Measurements from ENCODE around the gene ATRNL1. TPM values are rescaled to one million over a fixed set of nuclear protein-coding genes. Genes with fewer than 3 reads are reported as not detected.

Gene ATRNL1
- total RNA-seq, 1 experiment from 2014 or later, result not detected

DNA sequence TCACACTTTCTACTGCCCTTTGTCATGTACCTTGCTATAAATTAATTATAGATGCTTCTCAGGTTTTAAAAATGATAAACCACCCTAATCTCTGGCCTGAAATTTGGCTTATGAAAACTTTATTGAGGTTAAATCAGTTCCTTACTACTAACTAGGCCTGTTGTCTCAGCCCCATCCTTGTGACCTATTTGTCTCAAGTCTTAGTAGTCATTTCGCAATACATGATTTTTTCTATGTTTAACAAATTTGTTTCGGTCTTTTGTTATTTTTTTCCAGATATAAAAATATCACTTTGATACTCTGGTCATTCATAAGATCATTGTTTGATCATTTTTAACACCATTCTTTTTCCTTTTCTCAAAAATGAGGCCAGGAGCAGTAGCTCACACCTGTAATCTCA is 768.3 kb downstream of the ATRNL1 start:
- ChIA-PET POLR2A (ENCODE audit: unreplicated experiment) (no interaction called here), CTCF (no interaction called here)
- Histone ChIP-seq H3K4me2 (ENCODE audit: low read length) (no peak overlapping the region), H3K79me2 (ENCODE audit: low read length) (no peaks in the 10 kb centered on the region), H3K4me3 (ENCODE audit: low read length) (no peak overlapping the region), H3K36me3 (ENCODE audit: low read depth, low read length) (no peaks in the 10 kb centered on the region), H2AFZ (ENCODE audit: low read length) (no peak overlapping the region), H3K4me1 (ENCODE audit: insufficient read depth, low read length) (no peaks in the 10 kb centered on the region), H3F3A (ENCODE audit: low read length, unreplicated experiment) (no peaks in the 10 kb centered on the region), H3K27ac (ENCODE audit: low read length) (no peak overlapping the region), H3K27me3 (ENCODE audit: low read length) (no peaks in the 10 kb centered on the region), H3K9ac (ENCODE audit: low read length) (no peak overlapping the region), H3K9me3 (ENCODE audit: low read length) (no peaks in the 10 kb centered on the region), H3K9me2 (replicated peaks; ENCODE audit: low read length) (no peaks in the 10 kb centered on the region), H4K20me1 (ENCODE audit: low read length) (no peaks in the 10 kb centered on the region)
- no peak for ATAC-seq
- no TSS peak for BruUV-seq (replicated peaks)
- TF ChIP-seq, protein P1, sequence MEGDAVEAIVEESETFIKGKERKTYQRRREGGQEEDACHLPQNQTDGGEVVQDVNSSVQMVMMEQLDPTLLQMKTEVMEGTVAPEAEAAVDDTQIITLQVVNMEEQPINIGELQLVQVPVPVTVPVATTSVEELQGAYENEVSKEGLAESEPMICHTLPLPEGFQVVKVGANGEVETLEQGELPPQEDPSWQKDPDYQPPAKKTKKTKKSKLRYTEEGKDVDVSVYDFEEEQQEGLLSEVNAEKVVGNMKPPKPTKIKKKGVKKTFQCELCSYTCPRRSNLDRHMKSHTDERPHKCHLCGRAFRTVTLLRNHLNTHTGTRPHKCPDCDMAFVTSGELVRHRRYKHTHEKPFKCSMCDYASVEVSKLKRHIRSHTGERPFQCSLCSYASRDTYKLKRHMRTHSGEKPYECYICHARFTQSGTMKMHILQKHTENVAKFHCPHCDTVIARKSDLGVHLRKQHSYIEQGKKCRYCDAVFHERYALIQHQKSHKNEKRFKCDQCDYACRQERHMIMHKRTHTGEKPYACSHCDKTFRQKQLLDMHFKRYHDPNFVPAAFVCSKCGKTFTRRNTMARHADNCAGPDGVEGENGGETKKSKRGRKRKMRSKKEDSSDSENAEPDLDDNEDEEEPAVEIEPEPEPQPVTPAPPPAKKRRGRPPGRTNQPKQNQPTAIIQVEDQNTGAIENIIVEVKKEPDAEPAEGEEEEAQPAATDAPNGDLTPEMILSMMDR (conservative IDR thresholded peaks at IDR 0.05; ENCODE audit: low read depth, low read length), result no peak
- TF ChIP-seq EZH2phosphoT487 (IDR thresholded peaks at IDR 0.05; ENCODE audit: borderline replicate concordance, low read length), result no peak
- DNase-seq, result no peak
- intact Hi-C loops (cut with micrococcal nuclease), result no loop called here

DNA sequence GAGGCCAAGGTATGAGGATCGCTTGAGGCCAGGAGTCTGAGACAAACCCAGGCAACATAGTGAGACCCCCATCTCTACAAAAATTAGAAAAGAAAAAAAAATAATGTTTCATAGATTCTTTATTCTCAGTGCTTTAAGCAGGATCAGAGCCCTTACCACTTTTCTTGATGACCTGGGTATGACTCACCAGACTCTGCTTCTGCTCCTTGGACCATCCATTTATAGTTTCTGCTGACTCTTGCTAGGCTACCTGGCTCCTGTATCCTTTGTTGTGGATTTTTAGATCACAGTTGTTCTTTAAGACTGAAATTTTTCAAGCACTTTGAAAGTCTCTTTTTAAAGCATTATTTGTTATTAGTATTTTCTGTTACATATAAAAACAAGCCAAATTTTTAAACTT is 768.7 kb downstream of the ATRNL1 start:
- CTCF ChIA-PET, result no interaction called here
- DNase-seq (peak; percentile 10), ATAC-seq (no peak)
- Histone ChIP-seq H3K79me2 (ENCODE audit: low read length) (no peaks in the 10 kb centered on the region), H3K36me3 (ENCODE audit: low read depth, low read length) (no peaks in the 10 kb centered on the region), H3K27me3 (ENCODE audit: low read length) (no peaks in the 10 kb centered on the region), H3K9me3 (ENCODE audit: low read length) (no peaks in the 10 kb centered on the region), H3K9ac (ENCODE audit: low read length) (no peak overlapping the region), H3K4me2 (ENCODE audit: low read length) (no peak overlapping the region), H2AFZ (ENCODE audit: low read length) (no peak overlapping the region), H3K4me1 (ENCODE audit: insufficient read depth, low read length) (no peaks in the 10 kb centered on the region), H4K20me1 (ENCODE audit: low read length) (no peaks in the 10 kb centered on the region), H3F3A (ENCODE audit: low read length, unreplicated experiment) (no peaks in the 10 kb centered on the region), H3K27ac (ENCODE audit: low read length) (no peak overlapping the region), H3K4me3 (ENCODE audit: low read length) (no peak overlapping the region), H3K9me2 (replicated peaks; ENCODE audit: low read length) (no peaks in the 10 kb centered on the region)
- no peak for TF ChIP-seq EZH2phosphoT487 (IDR thresholded peaks at IDR 0.05; ENCODE audit: borderline replicate concordance, low read length)
- TF ChIP-seq, protein P1 (conservative IDR thresholded peaks at IDR 0.05; ENCODE audit: low read depth, low read length), result no peak
- no peak for TF ChIP-seq EZH2 (IDR thresholded peaks at IDR 0.05; ENCODE audit: low read length, unreplicated experiment)
- POLR2A ChIA-PET (ENCODE audit: unreplicated experiment), result no interaction called here
- intact Hi-C loops (cut with micrococcal nuclease), result no loop called here
- no TSS peak for BruUV-seq (replicated peaks)

DNA sequence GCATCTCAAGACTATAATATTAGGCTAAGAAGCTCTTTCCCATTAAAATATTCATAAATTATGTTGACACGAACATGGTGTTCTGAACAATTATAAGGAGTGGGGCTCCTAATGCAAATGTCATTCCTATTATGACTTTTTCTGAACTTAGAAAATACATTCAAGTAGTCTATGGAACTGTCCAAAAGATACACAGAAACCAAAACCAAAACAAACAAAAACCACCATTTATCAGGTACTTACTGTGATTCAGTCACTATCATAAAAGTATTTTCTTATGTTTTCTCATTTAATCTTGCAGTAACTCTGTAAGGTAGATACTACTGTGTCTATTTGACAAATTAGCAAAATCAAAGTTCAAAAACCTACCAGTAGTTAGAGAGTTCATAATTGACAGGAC is 773.0 kb downstream of the ATRNL1 start:
- ATAC-seq (no peak), DNase-seq (no peak)
- H3K36me3 ChIP-seq (ENCODE audit: low read depth, low read length), result no peaks in the 10 kb centered on the region
- ChIA-PET POLR2A (ENCODE audit: unreplicated experiment) (no interaction called here), CTCF (no interaction called here)
- no peak overlapping the region for H3K4me3 ChIP-seq (ENCODE audit: low read length)
- no peaks in the 10 kb centered on the region for H4K20me1 ChIP-seq (ENCODE audit: low read length)
- H3K9ac ChIP-seq (ENCODE audit: low read length), result no peak overlapping the region
- no peak overlapping the region for H3K4me2 ChIP-seq (ENCODE audit: low read length)
- no peaks in the 10 kb centered on the region for H3K9me2 ChIP-seq (replicated peaks; ENCODE audit: low read length)
- intact Hi-C loops (cut with micrococcal nuclease), result no loop called here
- H3K4me1 ChIP-seq (ENCODE audit: insufficient read depth, low read length), result no peaks in the 10 kb centered on the region
- H3K9me3 ChIP-seq (ENCODE audit: low read length), result no peaks in the 10 kb centered on the region
- no TSS peak for BruUV-seq (replicated peaks)
- no peak overlapping the region for H2AFZ ChIP-seq (ENCODE audit: low read length)
- no peaks in the 10 kb centered on the region for H3K79me2 ChIP-seq (ENCODE audit: low read length)
- no peak for TF ChIP-seq EZH2phosphoT487 (IDR thresholded peaks at IDR 0.05; ENCODE audit: borderline replicate concordance, low read length)
- no peaks in the 10 kb centered on the region for H3K27me3 ChIP-seq (ENCODE audit: low read length)
- no peaks in the 10 kb centered on the region for H3F3A ChIP-seq (ENCODE audit: low read length, unreplicated experiment)
- no peak overlapping the region for H3K27ac ChIP-seq (ENCODE audit: low read length)
